Measurements from ENCODE around the gene TSSK1B. TPM values are rescaled to one million over a fixed set of nuclear protein-coding genes. Genes with fewer than 3 reads are reported as not detected.

Gene TSSK1B
- not detected in 5 replicates for total RNA-seq (2022; extraction: Qiagen RNA extraction; ENCODE audit: low read depth)

GRCh38 chr5:113434889-113435288 lies at the start of gene TSSK1B:
TSS of gene TSSK1B (minus strand) at chr5:113434989. CDS start at chr5:113434839, 150 bp downstream.

Other genes with a start within 250 kb of the TSSK1B start
- gene MCC, start 53.5 kb upstream of the TSSK1B start, total RNA-seq (2022; extraction: Qiagen RNA extraction; ENCODE audit: low read depth): 0.18 to 0.45 TPM (median 0.37 TPM) in 5 replicates
- gene YTHDC2, start 78.7 kb upstream of the TSSK1B start, total RNA-seq (2022; extraction: Qiagen RNA extraction; ENCODE audit: low read depth): 7.4 to 9.5 TPM (median 8.7 TPM) in 5 replicates

All from A549 treated with DMSO at 1 μM for 4 hours (cell line).